Effector memory CD4-positive, alpha-beta T cell (primary cell): ENCODE data around the gene BAIAP2L1.
"Not testable (repeated sequence)": the region's sequence is repeated elsewhere in the genome, so short reads cannot be mapped to it uniquely, and the experiment has no call there.

Experiments
- DNase-seq, 3 donors: peaks; one replicate each; pipeline ENCODE4 v3.0.0-alpha.2; 2020
- H3K27ac ChIP-seq: 2 replicates; pipeline ENCODE4 v1.7.0; 2013; ENCODE audit warnings: mild to moderate bottlenecking, low read length, moderate library complexity; ENCODE audit not compliant: insufficient read depth, poor library complexity, severe bottlenecking
- H3K27me3 ChIP-seq: replicated peaks from 2 replicates; pipeline ENCODE4 v1.7.0; 2013; ENCODE audit warnings: mild to moderate bottlenecking, low read length; ENCODE audit not compliant: insufficient read depth, control insufficient read depth, poor library complexity, severe bottlenecking
- H3K36me3 ChIP-seq: 2 replicates; pipeline ENCODE4 v1.7.0; 2013; ENCODE audit warnings: mild to moderate bottlenecking, low read length, moderate library complexity; ENCODE audit not compliant: control insufficient read depth, insufficient read depth
- H3K4me1 ChIP-seq: 2 replicates; pipeline ENCODE4 v1.7.0; 2013; ENCODE audit warnings: low read length, mild to moderate bottlenecking; ENCODE audit not compliant: control insufficient read depth, insufficient read depth, poor library complexity, severe bottlenecking
- H3K4me3 ChIP-seq: 2 replicates; pipeline ENCODE4 v1.7.0; 2013; ENCODE audit warnings: low read length, low read depth, mild to moderate bottlenecking; ENCODE audit not compliant: insufficient read depth, poor library complexity, severe bottlenecking
- H3K9me3 ChIP-seq: 2 replicates; pipeline ENCODE4 v1.7.0; 2013; ENCODE audit warnings: mild to moderate bottlenecking, low read length, moderate library complexity; ENCODE audit not compliant: control insufficient read depth

The BAIAP2L1 gene

DNA sequence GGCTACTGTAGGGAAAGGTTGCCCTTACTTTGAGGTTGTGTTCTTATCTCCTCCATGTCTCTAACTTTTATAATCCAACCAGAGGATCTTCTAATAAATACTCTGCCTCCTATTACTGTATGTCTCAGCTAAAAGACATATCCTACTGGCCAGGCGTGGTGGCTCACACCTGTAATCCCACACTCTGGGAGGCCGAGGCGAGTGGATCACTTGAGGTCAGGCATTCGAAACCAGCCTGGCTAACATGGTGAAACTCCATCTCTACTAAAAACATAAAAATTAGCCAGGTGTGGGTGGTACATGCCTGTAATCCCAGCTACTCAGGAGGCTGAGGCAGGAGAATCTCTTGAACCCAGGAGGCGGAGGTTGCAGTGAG, 18.4 kb upstream of the BAIAP2L1 start:
- not testable (repeated sequence) for DNase-seq, H3K4me1 ChIP-seq, H3K36me3 ChIP-seq, H3K27me3 ChIP-seq, H3K27ac ChIP-seq, H3K4me3 ChIP-seq, H3K9me3 ChIP-seq

DNA sequence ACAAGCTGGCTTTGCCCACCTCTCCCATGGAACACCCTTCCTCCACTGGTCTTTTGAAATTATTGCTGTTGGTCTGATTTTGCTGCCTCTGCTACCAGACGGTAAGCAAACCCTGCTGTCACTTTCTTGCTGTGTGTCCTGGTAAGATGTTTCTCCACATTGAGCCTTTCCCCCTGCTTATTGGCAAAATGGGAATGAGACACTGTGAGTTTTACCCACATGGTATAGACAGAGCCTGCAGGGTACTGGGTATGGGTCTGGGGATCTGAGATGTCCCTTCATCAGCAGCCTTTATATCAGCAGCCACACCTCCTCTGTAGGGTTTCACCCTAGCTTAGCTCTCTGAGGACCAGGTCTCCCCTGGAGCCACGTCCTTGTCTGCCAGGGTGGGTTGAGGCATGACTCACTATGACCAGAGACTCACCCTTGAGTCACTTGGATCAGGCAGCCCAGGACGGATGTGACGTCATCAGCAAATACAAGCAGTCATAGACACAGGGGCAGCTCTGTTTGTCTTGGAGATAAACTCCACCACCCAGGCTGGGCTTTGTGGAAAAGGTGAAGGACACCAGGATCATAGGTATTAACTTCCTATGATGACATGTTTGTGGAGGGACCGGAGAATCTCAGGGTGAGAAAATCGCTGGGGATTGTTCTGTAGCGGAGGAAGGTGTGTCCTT, 17.9 kb upstream of the BAIAP2L1 start:
- Histone ChIP-seq H3K4me3 (no peak overlapping the region), H3K36me3 (no peaks in the 10 kb centered on the region), H3K4me1 (no peaks in the 10 kb centered on the region), H3K9me3 (no peaks in the 10 kb centered on the region), H3K27ac (no peak overlapping the region), H3K27me3 (peaks cover 3% of the 10 kb centered on the region)
- DNase-seq, result no peak

DNA sequence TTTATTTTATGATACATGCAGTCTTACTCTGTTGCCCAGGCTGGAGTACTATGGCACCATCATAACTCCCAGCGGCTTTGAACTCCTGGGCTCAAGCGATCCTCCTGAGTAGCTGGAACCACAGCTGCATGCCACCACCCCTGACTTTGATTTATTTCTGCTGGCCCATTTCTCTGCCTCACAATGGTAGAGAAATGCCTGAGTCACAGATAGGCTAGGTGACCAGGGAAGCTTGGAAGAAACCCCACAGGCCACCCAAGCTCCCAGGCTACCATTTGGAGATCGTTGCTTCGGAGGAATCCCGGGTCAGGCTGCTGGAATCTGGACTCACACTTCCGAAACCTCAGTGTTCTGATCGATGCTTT, 17.4 kb upstream of the BAIAP2L1 start:
- Histone ChIP-seq H3K9me3 (no peaks in the 10 kb centered on the region), H3K27me3 (peaks cover 3% of the 10 kb centered on the region), H3K36me3 (no peaks in the 10 kb centered on the region), H3K4me3 (no peak overlapping the region), H3K4me1 (no peaks in the 10 kb centered on the region), H3K27ac (no peak overlapping the region)
- DNase-seq, result no peak

DNA sequence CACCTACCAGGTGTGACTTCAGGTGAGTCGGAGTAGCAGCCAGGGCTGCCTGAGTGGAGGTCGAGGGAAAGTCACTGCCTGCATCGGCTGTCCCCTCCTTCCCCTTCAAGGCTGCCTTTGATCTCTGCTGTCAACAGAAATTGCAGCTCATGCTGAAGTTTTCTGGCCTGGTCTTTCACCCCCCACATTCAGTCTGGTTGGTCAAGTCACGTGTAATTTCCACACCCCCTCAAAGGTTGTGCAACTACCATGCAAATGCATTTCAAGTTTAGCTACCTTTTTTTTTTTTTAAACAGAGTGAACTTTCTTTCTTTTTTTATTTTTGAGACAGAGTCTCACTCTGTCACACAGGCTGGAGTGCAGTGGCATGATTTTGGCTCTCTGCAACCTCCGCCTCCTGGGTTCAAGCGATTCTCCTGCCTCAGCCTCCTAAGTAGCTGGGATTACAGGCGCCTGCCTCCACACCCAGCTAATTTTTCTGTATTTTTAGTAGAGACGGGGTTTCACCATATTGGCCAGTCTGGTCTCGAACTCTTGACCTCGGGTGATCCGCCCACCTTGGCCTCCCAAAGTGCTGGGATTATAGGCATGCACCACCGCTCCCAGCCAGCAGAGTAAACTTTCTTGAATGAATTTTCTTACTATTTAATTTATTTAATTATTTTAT, 16.8 kb upstream of the BAIAP2L1 start:
- H3K27me3 ChIP-seq, H3K4me3 ChIP-seq, H3K9me3 ChIP-seq, H3K27ac ChIP-seq, H3K4me1 ChIP-seq, DNase-seq, H3K36me3 ChIP-seq: not testable (repeated sequence)

DNA sequence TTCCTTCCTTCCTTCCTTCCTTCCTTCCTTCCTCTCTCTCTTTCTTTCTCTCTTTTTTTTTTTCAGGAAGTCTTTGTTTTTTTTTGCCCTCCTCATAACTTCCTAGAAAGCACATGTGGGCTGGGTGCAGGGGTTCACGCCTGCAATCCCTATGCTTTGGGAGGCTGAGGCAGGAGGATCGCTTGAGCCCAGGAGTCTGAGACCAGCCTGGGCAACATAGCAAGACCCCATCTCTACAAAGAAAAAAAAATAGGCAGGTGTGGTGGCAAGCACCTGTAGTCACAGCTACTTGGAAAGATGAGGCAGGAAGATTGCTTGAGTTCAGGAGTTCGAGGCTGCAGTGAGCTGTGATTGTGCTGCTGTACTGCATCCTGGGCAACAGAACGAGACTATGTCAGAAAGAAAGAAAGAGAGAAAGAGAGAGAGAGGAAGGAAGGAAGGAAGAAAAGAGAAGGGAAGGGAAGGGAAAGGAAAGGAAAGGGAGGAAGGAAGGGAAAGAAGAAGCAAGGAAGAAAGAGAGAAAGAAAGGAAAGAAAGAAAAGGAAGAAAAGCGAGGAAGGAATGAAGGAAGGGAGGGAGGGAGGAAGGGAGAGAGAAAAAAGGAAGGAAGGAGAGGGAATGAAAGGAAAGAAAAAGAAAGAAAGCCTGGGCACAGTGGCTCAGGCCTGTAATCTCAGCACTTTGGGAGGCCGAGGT, 13.5 kb upstream of the BAIAP2L1 start:
- Histone ChIP-seq H3K4me3 (no peak overlapping the region), H3K36me3 (no peaks in the 10 kb centered on the region), H3K27me3 (peaks cover 3% of the 10 kb centered on the region), H3K9me3 (no peaks in the 10 kb centered on the region), H3K27ac (no peak overlapping the region), H3K4me1 (no peaks in the 10 kb centered on the region)
- no peak for DNase-seq

DNA sequence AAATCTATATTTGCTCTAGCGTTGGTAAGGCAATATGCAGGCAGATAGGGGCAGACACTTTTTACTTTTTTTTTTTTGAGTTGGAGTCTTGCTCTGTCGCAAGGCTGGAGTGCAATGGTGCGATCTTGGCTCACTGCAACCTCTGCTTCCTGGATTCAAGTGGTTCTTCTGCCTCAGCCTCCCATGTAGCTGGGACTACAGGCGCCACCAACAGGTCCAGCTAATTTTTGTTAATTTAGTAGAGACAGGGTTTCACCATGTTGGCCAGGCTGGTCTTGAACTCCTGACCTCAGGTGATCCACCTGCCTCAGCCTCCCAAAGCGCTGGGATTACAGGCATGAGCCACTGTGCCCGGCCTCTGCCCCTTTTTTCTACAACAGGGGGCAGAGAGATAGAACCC, 12.8 kb upstream of the BAIAP2L1 start:
- H3K27ac ChIP-seq, DNase-seq, H3K9me3 ChIP-seq, H3K36me3 ChIP-seq, H3K4me3 ChIP-seq, H3K4me1 ChIP-seq, H3K27me3 ChIP-seq: not testable (repeated sequence)

DNA sequence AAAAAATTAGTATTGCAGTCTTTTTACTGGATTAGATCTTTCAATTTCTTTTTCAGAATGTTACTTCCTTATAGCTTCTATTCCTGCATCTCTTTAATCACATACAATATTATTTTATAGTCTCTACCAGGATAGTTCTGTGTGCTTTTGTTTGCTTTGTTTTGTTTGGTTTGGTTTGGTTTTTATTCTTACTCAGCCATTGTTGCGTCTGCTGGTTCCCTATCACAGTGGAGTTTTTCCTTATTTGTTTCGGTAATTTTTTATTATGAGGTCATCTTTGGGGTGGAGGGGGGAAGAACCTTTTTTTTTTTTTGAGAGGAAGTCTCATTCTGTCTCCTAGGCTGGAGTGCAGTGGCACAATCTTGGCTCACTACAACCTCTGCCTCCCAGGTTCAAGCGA, 9.0 kb upstream of the BAIAP2L1 start:
- Histone ChIP-seq H3K36me3 (no peaks in the 10 kb centered on the region), H3K4me1 (no peaks in the 10 kb centered on the region), H3K27me3 (no peaks in the 10 kb centered on the region), H3K4me3 (no peak overlapping the region), H3K27ac (no peak overlapping the region), H3K9me3 (no peaks in the 10 kb centered on the region)
- DNase-seq, result no peak

DNA sequence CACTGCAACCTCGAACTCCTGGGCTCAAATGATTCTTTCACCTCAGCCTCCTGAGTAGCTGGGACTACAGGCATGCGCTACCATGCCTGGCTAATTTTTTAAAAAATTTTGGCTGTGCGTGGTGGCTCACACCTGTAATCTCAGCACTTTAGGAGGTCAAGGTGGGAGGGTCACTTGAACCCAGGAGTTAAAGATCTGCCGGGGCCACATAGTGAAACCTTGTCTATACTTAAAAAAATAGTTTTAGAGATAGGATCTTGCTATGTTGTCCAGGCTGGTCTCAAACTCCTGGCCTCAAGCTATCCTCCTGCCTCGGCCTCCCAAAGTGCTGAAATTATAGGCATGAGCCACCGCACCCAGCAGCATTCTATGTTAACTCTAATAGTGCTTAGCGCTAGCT, 7.3 kb upstream of the BAIAP2L1 start:
- not testable (repeated sequence) for H3K9me3 ChIP-seq, H3K27me3 ChIP-seq, H3K27ac ChIP-seq, DNase-seq, H3K4me3 ChIP-seq, H3K36me3 ChIP-seq, H3K4me1 ChIP-seq

DNA sequence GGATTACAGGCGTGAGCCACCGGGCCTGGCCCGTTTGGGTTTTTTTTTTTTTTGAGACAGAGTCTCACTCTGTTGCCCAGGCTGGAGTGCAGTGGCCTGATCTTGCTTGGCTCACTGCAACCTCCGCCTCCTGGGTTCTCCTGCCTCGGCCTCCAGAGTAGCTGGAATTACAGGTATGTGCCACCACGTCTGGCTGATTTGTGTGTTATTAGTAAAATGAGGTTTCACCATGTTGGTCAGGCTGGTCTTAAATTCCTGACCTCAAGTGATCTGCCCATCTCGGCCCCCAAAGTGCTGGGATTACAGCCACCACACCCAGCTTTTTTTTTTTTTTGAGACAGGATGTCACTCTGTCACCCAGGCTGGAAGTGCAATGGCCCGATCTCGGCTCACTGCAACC, 5.9 kb upstream of the BAIAP2L1 start:
- no peaks in the 10 kb centered on the region for H3K4me1 ChIP-seq
- no peak for DNase-seq
- H3K27me3 ChIP-seq, result no peaks in the 10 kb centered on the region
- no peak overlapping the region for H3K4me3 ChIP-seq
- no peaks in the 10 kb centered on the region for H3K9me3 ChIP-seq
- no peaks in the 10 kb centered on the region for H3K36me3 ChIP-seq
- no peak overlapping the region for H3K27ac ChIP-seq

DNA sequence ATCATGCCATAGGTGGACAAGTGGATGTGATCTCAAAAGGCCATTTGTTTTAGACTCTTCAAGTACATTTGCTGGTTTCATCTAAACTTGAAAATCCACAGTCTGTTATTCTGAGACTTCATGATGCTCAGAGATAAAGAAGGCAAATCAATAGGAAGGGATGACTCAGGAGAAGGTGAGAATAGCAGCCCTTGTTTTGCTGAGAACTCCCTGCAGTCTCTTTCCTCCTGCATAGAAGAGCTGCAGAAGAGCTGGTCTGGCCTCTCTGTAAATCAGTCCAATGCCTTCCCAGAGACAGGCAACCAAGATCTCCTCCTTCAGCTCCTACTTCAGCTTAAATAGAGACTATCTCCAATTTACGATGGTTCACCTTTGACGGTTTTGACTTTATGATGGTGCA, 4.0 kb upstream of the BAIAP2L1 start:
- Histone ChIP-seq H3K9me3 (no peaks in the 10 kb centered on the region), H3K36me3 (no peaks in the 10 kb centered on the region), H3K27me3 (no peaks in the 10 kb centered on the region), H3K27ac (no peak overlapping the region), H3K4me3 (no peak overlapping the region), H3K4me1 (peaks cover 6% of the 10 kb centered on the region)
- no peak for DNase-seq
